GM10248 (cell line): ENCODE results near the gene APLP1.

Experiments
- CTCF ChIA-PET: fragments of 300-600 bp; sonication (Branson Sonifier 250); formaldehyde crosslinking; extraction: SDS; loops from one replicate; lab custom pipeline; 2021; ENCODE audit warnings: antibody characterized with exemption; lab: Yijun Ruan, JAX
- POLR2A ChIA-PET: fragments of 350-650 bp; sonication (Branson Sonifier 250); formaldehyde crosslinking; extraction: SDS; loops from one replicate; lab custom pipeline; 2020; ENCODE audit warnings: antibody characterized with exemption; lab: Yijun Ruan, JAX
- DNase-seq: peaks from one replicate; pipeline ENCODE4 v3.0.0; 2012; ENCODE audit errors: extremely low spot score
- CTCF ChIP-seq: IDR thresholded peaks from 2 replicates; pipeline ENCODE4 v1.5.1; 2012; ENCODE audit warnings: mild to moderate bottlenecking, low read depth; ENCODE audit errors: extremely low read depth, missing control alignments, control extremely low read depth

APLP1 gene

GRCh38 chr19:35851213-35852028, 17.0 kb upstream of the APLP1 start:
- DNase-seq = no peak
- POLR2A ChIA-PET = no interaction called here
- CTCF ChIA-PET = no interaction called here
- TF ChIP-seq CTCF = no peak

DNA sequence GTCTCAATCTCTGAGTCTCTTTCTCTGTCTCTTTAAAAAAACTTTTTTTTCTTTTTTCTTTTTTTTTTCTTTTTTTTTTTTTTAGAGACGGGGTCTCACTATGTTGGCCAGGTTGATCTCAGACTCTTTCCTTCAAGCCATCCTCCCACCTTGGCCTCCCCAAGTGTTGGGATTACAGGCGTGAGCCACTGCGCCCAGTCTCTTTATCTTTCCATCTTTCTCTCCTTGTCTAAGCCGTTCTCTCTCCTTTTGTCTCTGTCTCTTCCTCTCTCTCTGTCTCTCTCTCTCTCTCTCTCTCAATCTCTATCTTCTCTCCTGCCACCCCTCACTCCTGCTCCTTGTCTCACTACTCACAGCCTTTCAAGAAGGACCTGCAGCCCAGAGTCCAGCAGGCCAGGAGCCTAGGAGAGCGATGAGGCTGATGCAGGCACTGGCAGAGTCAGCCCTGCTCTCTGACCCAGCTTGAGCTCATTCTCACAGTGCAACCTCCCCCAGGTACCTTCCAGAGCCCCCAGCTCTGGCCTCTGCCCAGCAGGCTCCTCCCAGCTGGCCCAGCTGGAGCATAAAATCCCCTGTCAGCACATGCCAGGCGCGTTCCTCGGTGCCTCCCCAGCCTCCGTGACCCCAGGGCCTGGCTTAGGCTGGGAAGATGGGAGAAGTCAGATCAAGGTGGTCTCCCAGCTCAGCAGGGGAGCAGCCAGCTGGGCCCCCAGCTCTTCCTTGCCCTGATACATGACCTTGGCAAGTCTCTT, 16.2 kb upstream of the APLP1 start, which contains the start of gene NPHS1:
NPHS1 (minus strand) TSS at position 476 of the 752 bp plus-strand sequence. CDS start 667 bp downstream, outside the sequence.
- CTCF ChIA-PET = no interaction called here
- TF ChIP-seq CTCF = no peak
- POLR2A ChIA-PET = no interaction called here
- DNase-seq = no peak

DNA sequence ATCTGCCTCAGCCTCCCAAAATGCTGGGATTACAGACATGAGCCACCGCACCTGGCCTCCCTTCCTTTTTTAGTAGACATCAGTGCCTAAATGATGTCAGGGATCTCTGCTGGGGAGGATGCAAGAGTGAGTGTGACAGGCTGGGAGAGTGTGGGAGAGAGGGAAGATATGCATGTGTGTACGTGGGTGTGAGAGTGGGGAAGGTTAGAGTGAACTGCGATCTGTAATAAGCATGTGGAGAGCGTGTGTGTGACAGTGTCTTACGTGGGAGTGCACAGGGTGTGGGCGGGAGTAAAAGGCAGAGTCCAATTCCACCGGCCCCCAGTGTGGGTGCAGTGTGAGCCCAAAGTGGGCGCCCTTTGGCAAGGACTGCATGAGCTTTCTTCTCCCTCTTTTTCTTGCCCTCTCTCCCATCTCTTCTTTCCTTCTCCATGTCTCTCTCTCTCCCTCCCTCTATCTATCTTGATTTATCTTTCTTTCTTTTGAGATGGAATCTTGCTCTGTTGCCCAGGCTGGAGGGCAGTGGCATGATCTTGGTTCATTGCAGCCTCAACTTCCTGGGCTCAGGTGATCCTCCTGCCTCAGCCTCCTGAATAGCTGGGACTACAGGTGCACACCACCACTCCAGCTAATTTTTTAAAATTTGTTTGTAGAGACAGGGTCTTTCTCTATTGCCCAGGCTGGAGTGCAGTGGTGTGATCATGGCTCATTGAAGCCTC, 15.2 kb upstream of the APLP1 start:
- TF ChIP-seq CTCF = no peak
- ChIA-PET POLR2A (no interaction called here), CTCF (interaction anchor here (1.2 kb wide), 1 partner anchor 27 kb away, joined by 3 read pairs; no protein-coding TSS in a partner anchor)
- DNase-seq = no peak

DNA sequence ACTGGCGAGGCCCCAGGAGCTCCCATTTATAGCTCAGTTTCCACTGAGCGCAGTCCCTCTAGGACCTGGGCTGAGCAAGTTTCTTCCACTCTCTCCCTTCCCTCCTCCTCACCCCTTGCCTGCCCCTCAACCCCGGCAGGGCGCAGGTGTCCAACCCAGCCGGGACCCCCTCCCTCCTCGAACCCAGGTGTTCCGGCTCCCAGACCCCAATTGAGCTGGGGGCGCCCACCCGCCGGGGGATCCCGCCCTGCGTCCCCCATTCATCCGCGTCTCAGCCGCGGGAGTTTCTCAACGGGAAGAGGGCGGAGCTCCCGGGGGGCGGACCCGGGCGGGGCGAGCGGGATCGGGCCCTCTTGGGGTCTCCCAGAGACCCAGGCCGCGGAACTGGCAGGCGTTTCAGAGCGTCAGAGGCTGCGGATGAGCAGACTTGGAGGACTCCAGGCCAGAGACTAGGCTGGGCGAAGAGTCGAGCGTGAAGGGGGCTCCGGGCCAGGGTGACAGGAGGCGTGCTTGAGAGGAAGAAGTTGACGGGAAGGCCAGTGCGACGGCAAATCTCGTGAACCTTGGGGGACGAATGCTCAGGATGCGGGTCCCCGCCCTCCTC, 11.7 kb upstream of the APLP1 start, which contains the start of gene KIRREL2:
KIRREL2 (plus strand) TSS at position 366 of the 604 bp plus-strand sequence; CDS start at position 575, 209 bp downstream.
- POLR2A ChIA-PET = interaction anchor here (0.5 kb wide), 1 partner anchor 180 kb away, joined by 3 read pairs; no protein-coding TSS in a partner anchor
- DNase-seq = peak; percentile 46
- CTCF ChIA-PET = interaction anchor here (0.8 to 1.8 kb wide), 3 partner anchors 25 to 162 kb away, joined by 3 to 5 read pairs (median 4); no protein-coding TSS in a partner anchor
- no peak for TF ChIP-seq CTCF

GRCh38 chr19:35858311-35858710, 10.1 kb upstream of the APLP1 start:
- POLR2A ChIA-PET = no interaction called here
- CTCF ChIA-PET = interaction anchor here (1.8 kb wide), 1 partner anchor 73 kb away, joined by 5 read pairs; no protein-coding TSS in a partner anchor
- no peak for TF ChIP-seq CTCF
- DNase-seq = no peak
